BJ (cell line): Measurements from ENCODE around the gene SIVA1. TPM values are rescaled to one million over a fixed set of nuclear protein-coding genes. Genes with fewer than 3 reads are reported as not detected.

ENCODE experiments used
- CTCF ChIA-PET: fragments of 350-600 bp; formaldehyde crosslinking; extraction: SDS; loops from one replicate; lab custom pipeline; 2021; ENCODE audit warnings: antibody characterized with exemption, inconsistent platforms; lab: Yijun Ruan, JAX
- POLR2A ChIA-PET: fragments of 300-600 bp; sonication (Branson Sonifier 250); formaldehyde crosslinking; extraction: SDS; loops from one replicate; lab custom pipeline; 2021; ENCODE audit warnings: antibody characterized with exemption; lab: Charles Lee
- DNase-seq: peaks from one replicate; pipeline ENCODE4 v3.0.0-alpha.2; 2011; ENCODE audit warnings: low read depth
- H3K27me3 ChIP-seq: 2 replicates; pipeline ENCODE4 v1.6.0; 2011; ENCODE audit warnings: low read length; ENCODE audit not compliant: control insufficient read depth, insufficient read depth
- H3K36me3 ChIP-seq: 2 replicates; pipeline ENCODE4 v1.5.1; 2011; ENCODE audit warnings: low read length; ENCODE audit not compliant: control insufficient read depth, insufficient read depth
- H3K4me3 ChIP-seq: 2 replicates; pipeline ENCODE4 v1.5.1; 2011; ENCODE audit warnings: low read depth, mild to moderate bottlenecking, control low read depth, low read length
- CTCF ChIP-seq: IDR thresholded peaks from 2 replicates; pipeline ENCODE4 v1.5.1; 2011; ENCODE audit warnings: low read depth, mild to moderate bottlenecking, control low read depth, inconsistent platforms, low read length, moderate library complexity; ENCODE audit not compliant: insufficient read depth
- polyA plus RNA-seq: library from polyadenylated mRNA; depleted of rRNA; stranded (reverse); fragments of >200 nt; gene quantifications from 2 replicates; pipeline ENCODE4 v1.2.3, GENCODE V29; 2011

Gene SIVA1
- polyA plus RNA-seq, 1 experiment: 116 TPM

DNA sequence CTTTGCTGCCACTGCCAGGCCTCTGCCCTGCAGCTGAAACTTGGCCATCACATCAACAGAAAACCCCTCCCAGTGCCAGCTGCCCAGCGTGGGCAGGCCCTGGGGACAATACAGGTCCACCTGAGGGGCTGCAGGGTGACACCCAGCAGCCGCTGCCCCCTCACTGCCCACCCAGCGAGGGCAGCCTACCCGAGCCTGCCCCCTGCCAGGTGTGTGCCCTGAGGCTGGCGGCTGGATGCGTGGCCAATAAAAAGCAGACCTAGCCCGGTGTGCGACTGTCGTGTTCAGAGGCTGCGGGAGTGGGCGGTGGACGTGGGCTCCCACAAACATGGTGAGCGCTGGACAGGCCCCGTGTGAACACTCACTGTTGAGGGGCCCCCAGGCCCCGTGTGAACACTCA, 33.6 kb upstream of the SIVA1 start:
- TF ChIP-seq CTCF: no peak
- CTCF ChIA-PET: interaction anchor here (1.1 kb wide), 1 partner anchor 10 kb away, joined by 3 read pairs; no protein-coding TSS in a partner anchor
- Histone ChIP-seq H3K4me3 (no peak overlapping the region), H3K27me3 (no peaks in the 10 kb centered on the region), H3K36me3 (peaks cover 24% of the 10 kb centered on the region)
- POLR2A ChIA-PET: no interaction called here
- no peak for DNase-seq

GRCh38 chr14:104721505-104722431, 31.2 kb upstream of the SIVA1 start:
- ChIA-PET POLR2A (no interaction called here), CTCF (interaction anchor here (0.7 to 6.7 kb wide), 14 partner anchors 9 to 263 kb away, joined by 3 to 49 read pairs (median 3); no protein-coding TSS in a partner anchor)
- no peak for DNase-seq
- no peaks in the 10 kb centered on the region for H3K27me3 ChIP-seq
- TF ChIP-seq CTCF: no peak
- peaks cover 14% of the 10 kb centered on the region for H3K36me3 ChIP-seq
- no peak overlapping the region for H3K4me3 ChIP-seq

DNA sequence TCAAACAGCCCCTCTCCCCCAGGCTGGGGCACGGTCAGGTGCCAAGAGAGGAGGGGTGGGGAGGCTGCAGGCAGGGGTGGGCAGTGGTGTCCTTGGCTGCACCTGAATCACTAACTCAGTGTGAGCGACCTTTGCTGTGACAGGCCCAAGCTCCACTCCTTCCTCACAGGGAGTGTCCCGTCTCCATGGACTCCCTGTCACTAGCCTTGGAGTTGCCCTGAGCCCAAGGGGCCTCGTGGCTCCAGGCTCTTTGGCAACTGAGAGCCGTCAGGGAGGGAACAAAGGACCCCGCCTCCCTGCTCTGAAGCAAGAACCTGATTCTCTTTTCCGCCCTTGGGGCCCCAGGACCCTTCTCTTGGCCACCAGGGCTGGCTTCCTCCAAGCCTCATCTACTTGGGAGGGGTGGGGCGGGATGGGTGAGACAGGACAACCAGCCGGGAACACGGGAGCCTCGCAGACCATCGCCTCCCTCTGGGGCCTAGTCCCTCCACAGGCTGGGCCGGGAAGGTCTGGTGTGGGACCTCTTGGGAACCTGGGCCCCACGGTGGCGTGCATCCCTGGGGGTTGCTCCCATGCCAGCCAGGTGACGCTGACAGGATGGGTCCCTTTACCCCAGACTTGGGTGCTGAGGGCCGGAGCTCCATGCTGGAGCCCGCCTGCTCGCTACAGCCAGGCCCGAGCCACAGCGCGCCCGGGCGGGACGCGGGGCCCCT, 29.9 kb upstream of the SIVA1 start:
- no peak overlapping the region for H3K4me3 ChIP-seq
- peaks cover 14% of the 10 kb centered on the region for H3K36me3 ChIP-seq
- DNase-seq: no peak
- H3K27me3 ChIP-seq: no peaks in the 10 kb centered on the region
- ChIA-PET POLR2A (interaction anchor here (0.6 kb wide), 1 partner anchor 42 kb away, joined by 4 read pairs; no protein-coding TSS in a partner anchor), CTCF (interaction anchor here (0.6 to 6.7 kb wide), 17 partner anchors 9 to 94 kb away, joined by 3 to 49 read pairs (median 4); partner anchors contain the start of gene SIVA1)
- no peak for TF ChIP-seq CTCF

DNA sequence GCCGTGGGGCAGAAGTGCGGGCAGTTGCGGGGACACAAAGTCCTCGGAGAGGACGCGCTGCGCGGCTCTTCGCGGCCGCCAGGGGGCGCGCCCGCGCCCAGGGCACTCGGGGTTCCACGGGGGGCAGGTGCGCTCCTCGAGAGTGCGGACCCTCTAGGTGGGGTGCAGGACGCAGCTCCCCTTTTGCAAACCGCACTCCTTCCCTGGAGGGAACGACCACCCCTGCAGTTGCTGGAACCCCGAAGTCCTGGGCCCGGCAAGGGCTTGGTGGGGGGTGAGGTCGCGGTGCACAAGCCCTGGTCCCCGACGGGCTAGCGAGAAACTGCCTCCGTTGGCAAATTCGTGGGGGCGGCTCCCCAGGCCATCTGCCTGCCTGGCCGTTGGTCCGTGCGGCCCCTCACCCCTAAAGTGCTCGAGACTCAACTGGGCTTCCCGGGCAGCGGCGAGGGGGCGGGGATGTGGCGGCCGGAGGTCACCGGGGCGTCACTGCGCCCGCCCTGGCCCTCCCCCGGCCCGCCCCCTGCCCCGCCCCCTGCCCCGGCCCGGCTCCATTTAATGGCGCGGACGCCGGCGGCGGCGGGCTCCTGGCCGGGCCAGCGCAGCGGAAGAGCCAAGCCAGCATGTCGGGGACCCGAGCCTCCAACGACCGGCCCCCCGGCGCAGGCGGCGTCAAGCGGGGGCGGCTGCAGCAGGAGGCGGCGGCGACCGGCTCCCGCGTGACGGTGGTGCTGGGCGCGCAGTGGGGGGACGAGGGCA, 29.1 kb upstream of the SIVA1 start, which contains the start of gene ADSS1:
TSS of gene ADSS1 (plus strand) at position 579 of the 756 bp plus-strand sequence. CDS start at position 621, 42 bp downstream.
- ChIA-PET CTCF (interaction anchor here (0.6 to 6.7 kb wide), 14 partner anchors 8 to 93 kb away, joined by 3 to 49 read pairs (median 4); partner anchors contain the start of gene SIVA1), POLR2A (no interaction called here)
- no peak for DNase-seq
- peak; percentile 59 for TF ChIP-seq CTCF
- Histone ChIP-seq H3K36me3 (peaks cover 11% of the 10 kb centered on the region), H3K4me3 (peak within 1 kb of the TSS; percentile 36), H3K27me3 (no peaks in the 10 kb centered on the region)
